Mesenchymal stem cell (in vitro differentiated cells and primary cell): ENCODE measurements around the gene CACNA1S.

Source experiments
- DNase-seq: peaks from one replicate; pipeline ENCODE4 v3.0.0-alpha.2; 2013
- H2AFZ ChIP-seq: one replicate; pipeline ENCODE4 v1.6.1; 2013; ENCODE audit warnings: low read depth, mild to moderate bottlenecking, control low read depth, inconsistent platforms, low read length, moderate library complexity
- H2AK5ac ChIP-seq: 2 replicates; pipeline ENCODE4 v1.6.1; 2013; ENCODE audit warnings: low read length, moderate library complexity, mild to moderate bottlenecking, inconsistent platforms; ENCODE audit not compliant: severe bottlenecking
- H2BK120ac ChIP-seq: one replicate; pipeline ENCODE4 v1.6.1; 2013; ENCODE audit warnings: low read depth, mild to moderate bottlenecking, inconsistent platforms, low read length, moderate library complexity
- H2BK12ac ChIP-seq, 2 experiments: one replicate each; pipeline ENCODE4 v1.6.1; 2013; ENCODE audit warnings: inconsistent platforms in 2 of 2, low read length in 2 of 2, mild to moderate bottlenecking in 2 of 2, moderate library complexity in 2 of 2, control low read depth in 1 of 2
- H2BK15ac ChIP-seq: one replicate; pipeline ENCODE4 v1.6.1; 2013; ENCODE audit warnings: mild to moderate bottlenecking, low read depth, inconsistent platforms; ENCODE audit not compliant: poor library complexity, severe bottlenecking
- H2BK5ac ChIP-seq: 2 replicates; pipeline ENCODE4 v1.6.1; 2013; ENCODE audit warnings: low read depth, mild to moderate bottlenecking, low read length, control low read depth, inconsistent platforms; ENCODE audit not compliant: poor library complexity, severe bottlenecking
- H3K14ac ChIP-seq, 2 experiments: one replicate each; pipeline ENCODE4 v1.6.1; 2013; ENCODE audit warnings: inconsistent platforms in 2 of 2, low read length in 2 of 2, control low read depth in 1 of 2, mild to moderate bottlenecking in 1 of 2, moderate library complexity in 1 of 2
- H3K18ac ChIP-seq, 2 experiments: one replicate each; pipeline ENCODE4 v1.6.1; 2013; ENCODE audit warnings: inconsistent platforms in 2 of 2, low read length in 2 of 2, control low read depth in 1 of 2, low read depth in 1 of 2, mild to moderate bottlenecking in 1 of 2
- H3K23ac ChIP-seq, 2 experiments: one replicate each; pipeline ENCODE4 v1.6.1; 2013; ENCODE audit warnings: inconsistent platforms in 2 of 2, low read length in 2 of 2, mild to moderate bottlenecking in 2 of 2, moderate library complexity in 2 of 2, control low read depth in 1 of 2
- H3K27ac ChIP-seq: 2 replicates; pipeline ENCODE4 v1.5.1; 2013; ENCODE audit warnings: mild to moderate bottlenecking, moderate library complexity, low read length, control low read depth, inconsistent platforms; ENCODE audit not compliant: poor library complexity, severe bottlenecking
- H3K27me3 ChIP-seq, 2 experiments: 2 replicates each; pipeline versions ENCODE4 v1.6.1 to v1.7.0; 2013; ENCODE audit warnings: low read length in 2 of 2, mild to moderate bottlenecking in 2 of 2, moderate library complexity in 2 of 2, control low read depth in 1 of 2, inconsistent platforms in 1 of 2; ENCODE audit not compliant: control insufficient read depth in 1 of 2, insufficient read depth in 1 of 2
- H3K36me3 ChIP-seq, 2 experiments: 2 replicates each; pipeline versions ENCODE4 v1.6.1 to v1.7.0; 2013; ENCODE audit warnings: low read length in 2 of 2, control low read depth in 1 of 2, inconsistent platforms in 1 of 2, low read depth in 1 of 2, mild to moderate bottlenecking in 1 of 2; ENCODE audit not compliant: insufficient read depth in 2 of 2, control insufficient read depth in 1 of 2
- H3K4ac ChIP-seq, 2 experiments: one replicate each; pipeline ENCODE4 v1.6.1; 2013; ENCODE audit warnings: inconsistent platforms in 2 of 2, low read length in 2 of 2, mild to moderate bottlenecking in 2 of 2, moderate library complexity in 2 of 2, control low read depth in 1 of 2, low read depth in 1 of 2
- H3K4me1 ChIP-seq: 2 replicates; pipeline ENCODE4 v1.6.1; 2013; ENCODE audit warnings: low read depth, low read length, control low read depth; ENCODE audit not compliant: control insufficient read depth, insufficient read depth
- H3K4me2 ChIP-seq: 2 replicates; pipeline ENCODE4 v1.6.1; 2013; ENCODE audit warnings: low read length, mild to moderate bottlenecking, inconsistent platforms; ENCODE audit not compliant: poor library complexity, severe bottlenecking
- H3K4me3 ChIP-seq, 2 experiments: 2 replicates each; pipeline versions ENCODE4 v1.5.1 to v1.7.0; 2013; ENCODE audit warnings: low read length in 2 of 2, mild to moderate bottlenecking in 2 of 2, control low read depth in 1 of 2, low read depth in 1 of 2; ENCODE audit not compliant: insufficient read depth in 1 of 2
- H3K79me1 ChIP-seq: replicated peaks from 2 replicates; pipeline ENCODE4 v1.6.1; 2013; ENCODE audit warnings: mild to moderate bottlenecking, control low read depth, low read length, inconsistent platforms; ENCODE audit not compliant: poor library complexity, severe bottlenecking
- H3K9ac ChIP-seq: 2 replicates; pipeline ENCODE4 v1.7.0; 2013; ENCODE audit warnings: mild to moderate bottlenecking, low read length, moderate library complexity
- H3K9me3 ChIP-seq: 2 replicates; pipeline ENCODE4 v1.7.0; 2013; ENCODE audit warnings: mild to moderate bottlenecking, low read length; ENCODE audit not compliant: control insufficient read depth
- H4K8ac ChIP-seq: one replicate; pipeline ENCODE4 v1.6.1; 2013; ENCODE audit warnings: inconsistent platforms, mild to moderate bottlenecking, low read length, moderate library complexity
- H4K91ac ChIP-seq: one replicate; pipeline ENCODE4 v1.6.1; 2013; ENCODE audit warnings: mild to moderate bottlenecking, low read length, inconsistent platforms
- WGBS: methylation state at CpG from one replicate; pipeline ENCODE4 v1.1.7; 2013; ENCODE audit warnings: mixed read lengths; 5-methylcytosine and 5-hydroxymethylcytosine counted together

CACNA1S gene

DNA sequence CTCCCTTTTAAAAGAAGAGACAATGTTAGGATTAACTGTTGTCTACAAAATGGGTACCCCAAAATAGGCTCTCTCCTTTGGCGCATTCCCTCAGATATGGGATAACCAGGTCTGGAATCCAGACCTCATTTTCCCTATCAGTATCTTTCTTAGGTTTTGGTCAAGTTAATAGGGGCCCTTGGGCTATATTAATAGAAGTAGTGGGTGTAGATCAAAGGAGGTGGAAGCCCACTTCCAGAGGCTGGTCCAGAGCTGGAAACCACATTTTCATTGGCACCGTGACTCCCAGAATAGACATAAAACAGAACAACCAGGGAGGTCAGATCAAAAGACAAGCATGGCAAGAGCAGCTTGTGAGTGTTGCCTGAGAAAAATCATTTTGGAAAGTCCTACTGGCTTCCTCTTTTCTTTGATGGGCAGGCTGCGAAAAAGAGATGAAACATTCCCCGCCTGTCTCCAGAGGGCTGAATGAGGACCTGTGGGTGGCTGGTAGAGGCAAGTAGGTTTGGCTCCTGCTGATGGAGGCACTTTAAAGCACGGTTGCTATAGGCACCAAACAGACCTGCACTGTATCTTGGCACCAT is 62.9 kb downstream of the CACNA1S start:
- H2BK12ac ChIP-seq: no peak overlapping the region
- H4K91ac ChIP-seq: no peak overlapping the region
- 83% methylated on average over 4 of the region's 5 CpGs for WGBS
- no peak overlapping the region for H3K23ac ChIP-seq
- no peak overlapping the region for H3K27ac ChIP-seq
- H3K18ac ChIP-seq: no peak overlapping the region
- no peak overlapping the region for H3K4ac ChIP-seq
- H3K4me2 ChIP-seq: no peak overlapping the region
- H3K27me3 ChIP-seq: peaks cover 56 to 79% of the 10 kb centered on the region in 2 experiments
- DNase-seq: no peak
- no peaks in the 10 kb centered on the region for H3K36me3 ChIP-seq
- H3K14ac ChIP-seq: no peak overlapping the region
- no peak overlapping the region for H2BK15ac ChIP-seq
- no peak overlapping the region for H3K9ac ChIP-seq
- H3K79me1 ChIP-seq: no peaks in the 10 kb centered on the region
- H3K4me1 ChIP-seq: no peaks in the 10 kb centered on the region
- no peak overlapping the region for H3K4me3 ChIP-seq
- H2AK5ac ChIP-seq: no peak overlapping the region
- H3K9me3 ChIP-seq: no peaks in the 10 kb centered on the region
- no peak overlapping the region for H2AFZ ChIP-seq
- no peak overlapping the region for H2BK120ac ChIP-seq
- no peak overlapping the region for H2BK5ac ChIP-seq
- no peak overlapping the region for H4K8ac ChIP-seq

DNA sequence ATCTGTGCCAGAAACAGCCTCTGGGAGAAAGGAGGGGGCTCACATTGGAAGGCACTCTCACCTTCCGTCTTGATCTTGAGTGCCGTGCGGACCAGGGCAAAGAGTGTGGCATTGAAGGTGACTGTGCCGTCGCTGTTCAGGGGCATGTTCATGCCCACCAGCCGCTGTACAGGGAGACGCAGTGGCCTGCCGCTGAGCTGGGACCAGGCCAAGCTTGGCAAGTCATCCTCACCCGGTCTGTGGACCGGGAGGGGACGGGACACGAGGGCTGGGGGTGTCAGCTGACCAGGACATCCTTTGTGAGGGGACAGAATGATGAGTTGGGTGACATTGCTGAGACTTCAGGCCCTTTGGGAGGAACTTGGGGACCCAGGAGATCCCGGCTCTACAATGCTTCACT is 63.7 kb downstream of the CACNA1S start:
- H3K9me3 ChIP-seq: no peaks in the 10 kb centered on the region
- H3K27ac ChIP-seq: no peak overlapping the region
- H4K91ac ChIP-seq: peak overlapping the region; percentile 11
- no peak overlapping the region for H4K8ac ChIP-seq
- H3K4me3 ChIP-seq: no peak overlapping the region
- H2AK5ac ChIP-seq: no peak overlapping the region
- H3K4me2 ChIP-seq: no peak overlapping the region
- no peak overlapping the region for H2BK5ac ChIP-seq
- H3K14ac ChIP-seq: no peak overlapping the region
- no peaks in the 10 kb centered on the region for H3K4me1 ChIP-seq
- H2BK120ac ChIP-seq: no peak overlapping the region
- H3K23ac ChIP-seq: no peak overlapping the region
- H3K79me1 ChIP-seq: no peaks in the 10 kb centered on the region
- peaks cover 53 to 79% of the 10 kb centered on the region in 2 experiments for H3K27me3 ChIP-seq
- H3K9ac ChIP-seq: no peak overlapping the region
- no peak overlapping the region for H2AFZ ChIP-seq
- no peak overlapping the region for H3K18ac ChIP-seq
- H3K4ac ChIP-seq: no peak overlapping the region
- no peak overlapping the region for H2BK15ac ChIP-seq
- no peak overlapping the region for H2BK12ac ChIP-seq
- no peak for DNase-seq
- 93% methylated on average over 13 of the region's 13 CpGs for WGBS
- H3K36me3 ChIP-seq: no peaks in the 10 kb centered on the region

GRCh38 chr1:201044119-201044518 is 68.1 kb downstream of the CACNA1S start:
- no peak overlapping the region for H2AK5ac ChIP-seq
- H3K14ac ChIP-seq: no peak overlapping the region
- H4K91ac ChIP-seq: no peak overlapping the region
- no peak overlapping the region for H2BK5ac ChIP-seq
- no peak overlapping the region for H2BK12ac ChIP-seq
- no peaks in the 10 kb centered on the region for H3K36me3 ChIP-seq
- no peak overlapping the region for H2BK120ac ChIP-seq
- H3K4me2 ChIP-seq: no peak overlapping the region
- no peak for DNase-seq
- no peaks in the 10 kb centered on the region for H3K9me3 ChIP-seq
- no peaks in the 10 kb centered on the region for H3K79me1 ChIP-seq
- no peak overlapping the region for H3K18ac ChIP-seq
- H3K23ac ChIP-seq: no peak overlapping the region
- no peak overlapping the region for H3K9ac ChIP-seq
- no peak overlapping the region for H3K4ac ChIP-seq
- H2AFZ ChIP-seq: no peak overlapping the region
- 85% methylated on average over 9 of the region's 9 CpGs for WGBS
- no peak overlapping the region for H4K8ac ChIP-seq
- H3K27ac ChIP-seq: no peak overlapping the region
- no peak overlapping the region for H2BK15ac ChIP-seq
- H3K27me3 ChIP-seq: peaks cover 29 to 75% of the 10 kb centered on the region in 2 experiments
- H3K4me3 ChIP-seq: no peak overlapping the region
- no peaks in the 10 kb centered on the region for H3K4me1 ChIP-seq

GRCh38 chr1:201042779-201043461 is 69.3 kb downstream of the CACNA1S start:
- H2BK15ac ChIP-seq: no peak overlapping the region
- H2BK12ac ChIP-seq: no peak overlapping the region
- peak overlapping the region; percentile 5 for H3K9ac ChIP-seq
- DNase-seq: peak; percentile 70
- H3K4me2 ChIP-seq: no peak overlapping the region
- H2AK5ac ChIP-seq: no peak overlapping the region
- H3K9me3 ChIP-seq: no peaks in the 10 kb centered on the region
- no peaks in the 10 kb centered on the region for H3K36me3 ChIP-seq
- peaks cover 22 to 71% of the 10 kb centered on the region in 2 experiments for H3K27me3 ChIP-seq
- no peak overlapping the region for H4K8ac ChIP-seq
- H3K4ac ChIP-seq: no peak overlapping the region
- no peaks in the 10 kb centered on the region for H3K79me1 ChIP-seq
- no peak overlapping the region for H2BK120ac ChIP-seq
- H3K18ac ChIP-seq: no peak overlapping the region
- H3K4me1 ChIP-seq: no peaks in the 10 kb centered on the region
- no peak overlapping the region for H3K14ac ChIP-seq
- no peak overlapping the region for H4K91ac ChIP-seq
- H2BK5ac ChIP-seq: no peak overlapping the region
- 38% methylated on average over 13 of the region's 13 CpGs for WGBS
- H3K23ac ChIP-seq: no peak overlapping the region
- H3K27ac ChIP-seq: no peak overlapping the region
- no peak overlapping the region for H3K4me3 ChIP-seq
- H2AFZ ChIP-seq: no peak overlapping the region
